ENCODE data around the gene RPP25L.

Gene RPP25L

GRCh38 chr9:34637356-34638137 lies 25.6 kb upstream of the RPP25L start, which contains the start of gene SIGMAR1:
Gene SIGMAR1, minus strand, starts transcription at chr9:34637787. Its CDS starts 90 bp downstream, at chr9:34637697.
- peak; percentile 83 for DNase-seq

- no peak for DNase-seq
These were observed 25.0 kb upstream of the RPP25L start for GRCh38 chr9:34636791-34637355.

DNA sequence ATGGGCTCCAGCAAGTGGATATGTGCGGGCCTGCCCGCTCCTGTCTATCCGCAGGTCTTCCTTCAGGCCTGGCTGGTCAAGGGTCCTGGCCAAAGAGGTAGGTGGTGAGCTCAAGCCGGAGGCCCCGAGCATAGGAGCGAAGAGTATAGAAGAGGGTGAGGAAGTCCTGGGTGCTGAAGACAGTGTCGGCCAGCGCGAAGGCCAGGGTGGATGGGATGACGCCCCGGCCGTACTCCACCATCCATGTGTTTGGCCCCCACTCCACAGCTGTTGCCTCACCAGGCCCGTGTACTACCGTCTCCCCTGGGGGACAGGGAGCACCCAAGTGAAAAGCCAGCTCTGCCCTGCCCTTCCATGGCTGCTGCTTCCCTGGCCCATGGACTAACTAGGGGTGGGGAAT lies 23.7 kb upstream of the RPP25L start:
- DNase-seq, result no peak

DNA sequence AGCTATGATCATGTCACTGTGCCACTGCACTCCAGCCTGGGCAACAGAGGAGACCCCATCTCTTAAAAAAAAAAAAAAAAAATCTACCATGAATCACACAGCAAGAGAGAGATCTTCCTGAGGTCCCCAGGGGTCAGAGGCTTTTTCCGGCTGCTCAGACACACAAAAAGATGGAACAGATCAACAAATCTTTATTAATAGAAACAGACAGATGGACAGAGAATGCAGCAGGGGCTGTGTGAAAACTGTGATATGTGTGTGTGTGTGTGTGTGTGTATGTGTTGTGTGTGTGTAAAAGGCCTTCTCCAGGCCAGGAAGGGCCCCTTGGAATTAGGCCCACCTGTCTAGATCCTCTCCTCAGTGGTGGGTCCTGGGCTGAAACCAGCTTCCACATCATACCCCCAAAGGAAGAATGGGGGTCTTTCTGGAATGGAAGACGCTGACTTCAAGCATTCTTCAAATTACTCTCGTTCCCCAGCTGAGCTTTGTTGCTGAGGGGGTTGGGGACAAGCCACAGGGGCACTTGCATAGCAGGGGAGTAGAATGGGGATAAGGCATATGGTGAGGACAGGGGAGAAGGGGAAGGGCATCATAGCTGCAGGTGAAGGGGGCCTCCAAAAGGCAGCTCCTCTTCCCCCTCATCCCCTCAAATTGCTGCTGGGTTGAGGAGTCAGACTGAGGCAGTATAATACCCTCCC lies 22.8 kb upstream of the RPP25L start:
- no peak for DNase-seq

- peak; percentile 35 for DNase-seq
These were observed 22.1 kb upstream of the RPP25L start for GRCh38 chr9:34633851-34634550.

- no peak for DNase-seq
These were observed 21.3 kb upstream of the RPP25L start for GRCh38 chr9:34633166-34633565.

DNA sequence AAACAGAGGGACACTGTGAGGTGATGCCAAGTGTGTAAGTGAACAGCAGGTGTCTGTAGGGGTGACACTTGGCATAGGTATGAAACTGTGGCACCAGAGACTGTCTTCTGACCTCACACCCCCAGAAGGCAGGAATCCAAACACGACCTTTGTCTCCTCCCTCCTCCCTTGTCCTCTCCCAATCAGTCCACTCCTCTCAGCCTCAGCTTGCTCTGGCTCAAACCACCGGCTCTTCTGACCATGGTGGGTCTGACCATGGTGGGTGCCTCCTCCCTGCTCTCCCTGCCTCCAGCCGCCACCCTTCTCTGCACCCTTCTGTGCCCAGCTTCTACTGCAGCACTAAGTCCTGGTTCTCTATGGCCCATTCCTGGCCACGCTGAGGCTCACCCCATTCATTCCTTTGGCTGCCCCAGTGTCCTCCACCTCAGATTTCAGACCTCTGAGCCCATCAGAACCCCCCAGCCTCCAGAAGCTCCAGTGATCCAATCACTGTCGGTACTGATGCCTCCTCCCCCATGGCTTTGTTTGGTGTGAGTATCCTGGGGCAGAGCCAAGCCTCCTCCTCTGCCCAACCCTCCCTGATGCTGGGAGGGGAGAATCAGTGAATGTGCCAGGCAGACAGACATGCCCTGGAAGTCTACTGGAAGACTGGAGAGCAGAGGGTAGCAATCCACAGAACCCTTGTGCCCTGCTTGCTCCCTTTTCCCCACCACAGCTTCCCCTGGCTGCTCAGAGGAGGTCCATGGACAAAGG lies 18.7 kb upstream of the RPP25L start:
- DNase-seq, result no peak

- no peak for DNase-seq
These were observed 17.6 kb upstream of the RPP25L start for GRCh38 chr9:34629491-34629808.

DNA sequence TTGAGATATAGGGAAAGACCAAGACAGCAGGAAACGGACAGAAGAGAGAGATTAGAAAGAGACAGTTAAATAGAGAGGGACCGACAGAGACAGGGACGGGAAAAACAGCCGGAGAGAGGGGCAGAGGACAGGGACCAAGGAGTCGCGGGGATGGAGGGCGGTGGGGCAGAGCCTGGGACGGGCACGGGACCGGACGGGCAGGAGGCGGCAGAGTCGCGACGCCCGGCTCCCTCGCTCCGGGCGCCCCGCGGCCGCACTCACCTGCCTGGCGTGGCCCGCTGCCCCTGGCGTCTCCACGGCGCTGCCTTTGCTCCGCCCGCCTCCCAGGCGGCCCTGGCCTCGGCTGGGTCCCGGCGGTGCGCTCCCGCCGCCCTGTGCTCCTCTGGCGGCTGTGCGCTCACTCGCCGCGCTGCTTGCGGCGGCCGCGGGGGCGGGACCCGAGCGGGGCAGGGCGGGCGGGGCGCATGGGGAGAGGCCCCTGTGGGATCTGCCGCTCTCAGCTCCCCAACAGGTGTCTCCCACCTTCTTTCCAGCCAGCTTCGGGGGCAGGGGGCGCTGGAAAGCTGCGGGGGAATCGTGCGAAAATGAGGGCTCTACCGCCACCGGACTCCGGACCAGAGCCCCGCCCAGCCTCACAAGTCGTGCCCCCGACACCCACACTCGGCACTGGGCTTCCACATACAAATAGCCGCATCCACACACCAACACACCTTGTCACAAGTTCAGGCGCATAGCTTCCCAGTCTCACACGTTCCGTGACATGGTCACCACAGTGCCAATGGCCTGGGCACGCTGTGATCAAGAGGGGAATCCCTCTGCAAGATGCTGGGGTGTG lies 17.0 kb upstream of the RPP25L start, which contains the start of gene ARID3C:
Gene ARID3C (minus strand): TSS at position 411 of the 835 bp plus-strand sequence. CDS start 1,052 bp downstream, outside the sequence.
- no peak for DNase-seq

- DNase-seq, result no peak
These were observed 16.1 kb upstream of the RPP25L start for GRCh38 chr9:34627716-34628655.

DNA sequence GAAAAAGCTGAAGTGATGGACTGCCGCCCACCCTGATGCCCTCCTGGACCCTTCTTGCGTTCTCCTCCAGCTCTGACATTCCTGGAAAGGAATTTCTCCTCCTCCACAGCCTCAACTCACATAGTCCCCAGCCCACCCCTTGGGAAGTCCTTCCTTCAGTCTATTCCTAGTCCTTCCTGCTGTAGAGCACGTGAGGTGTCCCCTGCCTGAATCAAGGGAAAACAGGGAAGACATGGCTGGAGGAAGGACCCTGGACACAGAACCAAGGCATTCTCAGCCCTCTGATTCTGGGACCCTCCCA lies 13.2 kb upstream of the RPP25L start:
- no peak for DNase-seq

GRCh38 chr9:34624475-34625185 lies 12.7 kb upstream of the RPP25L start:
- DNase-seq, result no peak

DNA sequence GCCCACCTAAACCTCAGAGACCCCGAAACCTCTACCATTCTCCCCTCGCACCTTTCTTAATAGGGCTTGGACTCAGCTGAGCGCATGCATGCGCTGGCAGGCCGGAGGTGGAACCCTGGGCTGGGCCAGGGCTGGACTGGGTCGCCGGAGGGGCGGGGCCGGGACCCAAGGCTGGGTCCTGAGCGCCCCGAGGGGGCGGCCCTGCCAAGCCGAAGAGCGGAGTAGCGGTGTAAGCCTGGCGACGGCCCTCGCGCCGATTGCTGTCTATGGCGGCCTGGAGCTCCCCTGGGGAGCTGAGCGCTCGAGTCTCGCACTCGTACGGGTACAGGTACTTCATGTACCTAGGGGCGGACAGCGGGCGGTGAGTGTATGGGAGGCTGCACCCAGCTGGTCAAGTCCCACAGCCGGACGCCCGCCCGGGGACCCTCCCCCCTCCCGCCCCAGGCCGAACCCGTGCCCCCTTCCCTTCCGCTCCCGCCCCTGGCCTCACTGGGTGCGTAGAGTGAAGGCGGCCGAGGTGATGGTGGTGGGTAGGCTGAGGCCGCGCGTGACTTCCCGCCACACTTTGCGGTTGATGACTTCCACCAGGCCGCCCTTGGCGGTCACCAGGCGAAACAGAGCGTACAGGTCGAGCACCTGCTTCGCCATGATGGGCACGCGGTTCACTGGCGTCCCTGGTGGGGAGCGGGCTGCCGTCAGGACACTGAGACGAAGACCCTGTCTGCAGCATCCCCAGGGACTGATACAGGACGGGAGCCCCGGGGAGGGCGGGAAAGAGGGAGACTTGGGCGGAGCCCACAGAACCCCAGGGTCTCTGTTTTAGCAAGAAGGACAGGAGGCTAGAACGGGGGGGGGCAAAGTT lies 11.7 kb upstream of the RPP25L start:
- DNase-seq, result no peak

- peak; percentile 92 for DNase-seq
These were observed 8.4 kb upstream of the RPP25L start, which contains the start of gene DCTN3 for GRCh38 chr9:34620061-34620994. Gene DCTN3, minus strand, starts transcription at chr9:34620495. Its CDS starts 31 bp downstream, at chr9:34620464.

DNA sequence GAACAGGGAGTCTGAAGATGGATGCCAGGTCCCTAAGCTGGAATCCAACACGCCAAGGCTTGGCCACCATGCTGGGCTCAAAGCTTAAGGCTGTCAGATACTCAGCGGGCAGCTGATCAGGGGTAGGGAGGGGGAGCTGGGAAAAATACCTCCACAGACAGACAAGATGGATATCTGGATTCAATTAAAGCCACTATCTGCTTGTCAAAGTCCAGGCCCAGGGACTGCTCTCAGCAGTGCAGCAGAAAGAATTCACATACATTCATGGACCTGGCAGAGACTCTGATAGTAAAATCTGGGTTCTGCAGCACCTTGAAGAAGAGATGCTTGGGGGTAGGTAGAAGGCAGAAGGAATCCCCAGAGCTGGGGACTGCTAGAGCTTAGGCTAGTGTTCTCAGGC lies 3.2 kb upstream of the RPP25L start:
- no peak for DNase-seq

DNA sequence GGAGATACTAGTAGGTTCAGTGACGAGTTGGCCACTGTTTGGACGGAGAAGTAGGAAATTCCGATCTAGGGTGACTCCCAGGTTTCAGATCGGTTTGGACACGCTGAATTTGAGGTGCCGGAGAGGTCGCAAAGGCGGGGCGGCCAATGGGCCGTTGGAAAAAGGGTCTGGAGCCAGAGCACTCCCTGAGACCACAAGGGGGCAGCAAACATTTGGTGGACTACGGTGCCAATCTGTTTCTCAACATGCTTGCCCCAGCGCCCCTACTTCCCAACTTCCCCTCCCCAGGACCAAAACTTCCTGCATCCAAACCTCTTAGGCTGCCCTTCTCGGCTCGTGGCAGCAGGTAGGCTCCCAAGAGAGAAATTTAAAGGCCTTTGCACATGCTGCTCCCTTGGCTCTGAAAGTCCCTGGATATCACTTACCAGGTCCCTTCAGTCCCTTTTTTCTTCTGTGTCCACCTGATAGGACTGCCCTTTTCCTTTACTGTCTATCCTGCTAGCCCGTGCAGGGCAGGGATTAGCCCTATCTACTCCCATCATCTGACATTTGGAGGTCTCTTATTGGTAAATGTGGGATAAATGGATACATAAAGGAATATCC lies 992 bp upstream of the RPP25L start:
- peak; percentile 56 for DNase-seq

DNA sequence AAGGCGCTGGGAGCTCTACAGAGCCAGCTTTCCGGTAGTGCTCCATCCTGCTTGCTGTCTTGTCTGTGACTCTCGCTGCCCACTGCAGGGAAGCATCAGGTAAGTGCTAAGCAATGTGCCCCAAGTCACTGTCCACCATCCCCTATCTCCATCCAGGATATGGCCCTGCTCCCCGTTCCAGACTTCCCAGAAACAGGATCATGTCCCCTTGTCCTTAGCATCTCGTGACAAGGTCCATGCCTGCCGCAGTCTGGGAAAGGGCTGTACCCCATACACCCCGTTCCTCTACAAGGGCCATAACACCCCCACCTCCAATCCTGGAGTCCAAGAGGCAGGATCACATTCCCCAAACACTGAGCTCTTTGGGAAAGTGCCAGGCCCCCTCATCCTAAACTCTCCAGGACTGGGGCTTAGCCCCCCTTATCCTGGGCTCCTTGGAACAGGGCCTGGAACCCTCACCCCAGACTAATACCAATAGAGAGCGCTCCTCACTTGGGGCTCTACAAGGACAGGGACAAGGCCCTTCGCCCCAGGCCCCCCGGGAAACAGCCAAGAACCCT lies 566 bp downstream of the RPP25L start:
- DNase-seq, result no peak
